Activated CD4-positive, alpha-beta T cell treated with anti-CD3 and anti-CD28 coated beads for 36 hours (primary cell): ENCODE results near the gene VPS9D1. TPM values are rescaled to one million over a fixed set of nuclear protein-coding genes. Genes with fewer than 3 reads are reported as not detected.

Experiments used
- ATAC-seq: fragments of 200-7000 bp; cut with Tn5 transposase; one replicate; pipeline ENCODE4 v1.10.0; 2021; ENCODE audit warnings: mild to moderate bottlenecking, moderate library complexity
- CTCF ChIA-PET: fragments of 350-600 bp; sonication (Branson Sonifier 250); formaldehyde crosslinking; loops from one replicate; lab custom pipeline; 2021; ENCODE audit warnings: antibody characterized with exemption; lab: Charles Lee
- POLR2A ChIA-PET: fragments of 350-600 bp; sonication (Branson Sonifier 250); formaldehyde crosslinking; loops from one replicate; lab custom pipeline; 2021; ENCODE audit warnings: antibody characterized with exemption, inconsistent platforms; lab: Charles Lee
- DNase-seq: peaks from one replicate; pipeline ENCODE4 v3.0.0-alpha.2; 2020
- H3K27ac Mint-ChIP-seq: one replicate; pipeline ENCODE4 v1.8.0; 2021; ENCODE audit warnings: mixed read lengths
- H3K27me3 Mint-ChIP-seq: one replicate; pipeline ENCODE4 v1.8.0; 2021; ENCODE audit warnings: mixed read lengths
- H3K36me3 Mint-ChIP-seq: one replicate; pipeline ENCODE4 v1.8.0; 2021; ENCODE audit warnings: low read depth, mixed read lengths
- H3K4me1 Mint-ChIP-seq: one replicate; pipeline ENCODE4 v1.8.0; 2021; ENCODE audit warnings: mixed read lengths
- H3K4me3 Mint-ChIP-seq: one replicate; pipeline ENCODE4 v1.8.0; 2021; ENCODE audit warnings: mild to moderate bottlenecking, moderate library complexity, mixed read lengths
- H3K9me3 Mint-ChIP-seq: one replicate; pipeline ENCODE4 v1.8.0; 2021; ENCODE audit warnings: low read depth, mixed read lengths
- intact Hi-C, 2 experiments: fragments of 100-400 bp; cut with DNase I in 1 of 2; cut with micrococcal nuclease in 1 of 2; formaldehyde crosslinking; loops; one replicate each; pipeline versions ENCODE4 v1.14.2 to v1.15.1; 2022 to 2024; cut with DNase I, micrococcal nuclease
- total RNA-seq, 2 experiments: library from RNA; stranded (reverse); gene quantifications; one replicate each; pipeline ENCODE4 v1.2.3, GENCODE V29; 2021

The VPS9D1 gene
- total RNA-seq, 2 experiments from 2014 or later = 2.0 to 2.6 TPM

DNA sequence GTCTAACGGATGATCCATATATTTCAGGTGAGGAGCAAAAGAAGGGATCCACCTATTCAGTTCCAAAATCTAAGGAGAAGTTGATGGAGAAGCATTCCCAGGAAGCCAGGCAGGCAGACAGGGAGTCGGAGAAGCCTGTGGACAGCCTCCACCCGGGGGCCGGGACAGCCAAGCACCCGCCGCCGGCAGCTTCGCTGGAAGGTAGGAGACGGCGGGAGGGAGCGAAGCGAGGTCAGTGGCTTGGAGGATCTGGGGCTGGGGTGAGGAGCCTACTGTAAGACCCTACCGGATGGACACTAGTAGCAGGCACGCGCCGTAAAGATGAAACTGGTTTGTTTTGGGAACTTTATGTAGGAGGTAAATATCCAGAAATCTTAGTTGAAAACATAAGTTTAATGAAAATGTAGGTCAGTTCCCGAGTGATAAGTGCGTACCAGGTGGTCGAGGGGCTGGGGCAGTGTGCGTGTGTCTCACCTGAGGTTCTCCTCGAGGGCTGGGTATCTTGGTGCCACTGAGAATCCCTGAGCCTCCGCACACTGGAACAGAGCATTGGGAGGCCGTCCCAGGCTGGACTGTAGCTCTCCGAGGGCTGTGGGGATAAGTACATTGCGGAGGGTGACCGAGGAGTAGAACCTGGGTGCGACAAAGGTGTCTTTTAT is 62.3 kb downstream of the VPS9D1 start:
- no peaks in the 10 kb centered on the region for H3K27me3 Mint-ChIP-seq
- ChIA-PET POLR2A (interaction anchor here (0.9 kb wide), 1 partner anchor 215 kb away, joined by 3 read pairs; the partner anchor contains the start of gene TCF25), CTCF (interaction anchor here (0.7 to 1.5 kb wide), 3 partner anchors 10 to 362 kb away, joined by 3 to 5 read pairs (median 4); no protein-coding TSS in a partner anchor)
- H3K27ac Mint-ChIP-seq = peak overlapping the region; percentile 83
- peak; percentile 44 for DNase-seq
- H3K4me1 Mint-ChIP-seq = peaks cover 28% of the 10 kb centered on the region
- intact Hi-C loops = loop anchor here in 1 of 2 experiments (5.0 kb wide), 1 partner anchor 44 kb away; the partner anchor contains the start of gene SPATA2L
- no peak for ATAC-seq
- H3K9me3 Mint-ChIP-seq = no peaks in the 10 kb centered on the region
- H3K4me3 Mint-ChIP-seq = peak overlapping the region; percentile 90
- peaks cover 25% of the 10 kb centered on the region for H3K36me3 Mint-ChIP-seq

DNA sequence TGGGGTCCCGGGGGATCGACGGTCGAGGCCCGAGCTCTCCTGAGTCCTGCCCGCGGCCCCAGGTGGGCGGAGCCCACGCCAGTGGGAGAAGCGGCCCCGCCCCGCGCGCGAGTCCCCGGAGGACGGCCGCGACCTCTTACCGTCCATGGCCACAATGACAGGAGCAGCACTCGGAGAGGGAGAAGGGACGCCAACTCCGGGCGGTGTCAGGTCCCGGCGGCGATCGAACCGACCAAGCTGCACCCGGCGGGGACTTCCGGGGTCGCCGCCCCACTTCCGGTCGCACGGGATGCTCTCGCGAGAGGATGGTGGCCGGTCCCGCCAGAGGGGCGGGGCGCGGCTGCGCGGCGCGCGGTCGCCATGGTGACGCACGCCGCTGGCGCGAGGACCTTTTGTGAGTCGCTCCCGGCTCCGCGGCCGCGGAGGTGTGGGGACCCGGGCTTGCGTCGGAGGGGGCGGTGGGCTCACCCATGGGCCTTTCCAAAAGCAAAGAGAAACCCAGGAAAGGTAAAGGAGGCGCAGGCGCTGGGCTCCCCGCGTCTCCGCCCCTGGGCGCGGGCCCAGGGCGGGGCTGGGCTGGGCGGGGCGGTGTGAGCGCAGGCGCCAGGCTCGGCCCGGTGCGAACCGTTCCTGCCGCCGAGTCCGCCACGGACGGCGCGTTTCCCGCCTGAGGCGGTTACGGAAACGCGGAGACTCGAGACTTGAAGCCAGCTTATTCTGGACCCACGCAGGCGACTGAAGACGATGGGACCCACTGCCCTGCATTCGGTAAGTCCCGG is 63.1 kb downstream of the VPS9D1 start, which contains the start of the genes CHMP1A and SPATA33:
TSS of gene CHMP1A (minus strand) at position 267 of the 779 bp plus-strand sequence. CDS start at position 147, 120 bp downstream.
TSS of gene SPATA33 (plus strand) at position 395 of the 779 bp plus-strand sequence. CDS start at position 471, 76 bp downstream.
- ATAC-seq (peak; percentile 93), DNase-seq (peak; percentile 96)
- H3K27me3 Mint-ChIP-seq = no peaks in the 10 kb centered on the region
- H3K4me3 Mint-ChIP-seq = peak within 1 kb of the TSS; percentile 90
- CTCF ChIA-PET = interaction anchor here (0.6 to 1.5 kb wide), 3 partner anchors 11 to 157 kb away, joined by 3 to 5 read pairs (median 4); no protein-coding TSS in a partner anchor
- POLR2A ChIA-PET = interaction anchor here (0.9 to 1.0 kb wide), 2 partner anchors 92 to 216 kb away, joined by 3 read pairs; partner anchors contain the start of gene TCF25
- H3K27ac Mint-ChIP-seq = peak within 1 kb of the TSS; percentile 83
- H3K4me1 Mint-ChIP-seq = peaks cover 28% of the 10 kb centered on the region
- H3K36me3 Mint-ChIP-seq = peaks cover 24% of the 10 kb centered on the region
- intact Hi-C loops = loop anchor here (1.0 to 5.0 kb wide), 13 partner anchors 29 to 855 kb away; partner anchors contain the start of genes SPATA2L (in 2 of the 2), APRT (in 1 of the 2), CDK10 (in 1 of the 2) and CDT1 (in 1 of the 2)
- H3K9me3 Mint-ChIP-seq = no peaks in the 10 kb centered on the region

Other genes starting within 250 kb of the VPS9D1 start
- 100 to 1,000 TPM; 144 to 145 TPM for gene ANKRD11, start 230.3 kb downstream of the VPS9D1 start, total RNA-seq
- gene SPG7, start 212.5 kb downstream of the VPS9D1 start, total RNA-seq = 10 to 100 TPM; 68.6 to 76.7 TPM
- 1,000 to 10,000 TPM; 2,518 to 3,038 TPM for gene RPL13, start 160.2 kb downstream of the VPS9D1 start, total RNA-seq
- 10 to 100 TPM; 17.3 to 18.7 TPM for gene CPNE7, start 145.1 kb downstream of the VPS9D1 start, total RNA-seq
- gene DPEP1, start 107.3 kb downstream of the VPS9D1 start, total RNA-seq = not detected
- 10 to 100 TPM; 37.9 to 67.3 TPM for gene CHMP1A, start 63.2 kb downstream of the VPS9D1 start, total RNA-seq
- 10 to 100 TPM in 1 of 2 experiments, 1 to 10 TPM in 1; 6.8 to 11.6 TPM for gene SPATA33, start 63.1 kb downstream of the VPS9D1 start, total RNA-seq
- 10 to 100 TPM; 78.1 to 89.8 TPM for gene CDK10, start 34.2 kb downstream of the VPS9D1 start, total RNA-seq
- gene SPATA2L, start 19.2 kb downstream of the VPS9D1 start, total RNA-seq = 1 to 10 TPM; 4.9 to 6.5 TPM
- 10 to 100 TPM; 21.3 to 24.8 TPM for gene ZNF276, start 639 bp upstream of the VPS9D1 start, total RNA-seq
- gene FANCA, start 95.7 kb upstream of the VPS9D1 start, total RNA-seq = 10 to 100 TPM; 91.5 to 94.4 TPM
- 1 to 10 TPM; 1.1 to 1.5 TPM for gene SPIRE2, start 107.6 kb upstream of the VPS9D1 start, total RNA-seq
- gene TCF25, start 152.7 kb upstream of the VPS9D1 start, total RNA-seq = 100 to 1,000 TPM; 122 to 133 TPM
- 1 to 10 TPM; 1.2 to 2.0 TPM for gene MC1R, start 198.0 kb upstream of the VPS9D1 start, total RNA-seq
- under 1 TPM; 0.40 to 0.43 TPM for gene TUBB3, start 202.4 kb upstream of the VPS9D1 start, total RNA-seq
- gene DEF8, start 227.9 kb upstream of the VPS9D1 start, total RNA-seq = 10 to 100 TPM; 21.1 to 25.9 TPM